Measurements from ENCODE around the gene CCDC9.
A peak's percentile ranks its signal among the peaks of the same experiment; 100 is the strongest.

CCDC9 gene

DNA sequence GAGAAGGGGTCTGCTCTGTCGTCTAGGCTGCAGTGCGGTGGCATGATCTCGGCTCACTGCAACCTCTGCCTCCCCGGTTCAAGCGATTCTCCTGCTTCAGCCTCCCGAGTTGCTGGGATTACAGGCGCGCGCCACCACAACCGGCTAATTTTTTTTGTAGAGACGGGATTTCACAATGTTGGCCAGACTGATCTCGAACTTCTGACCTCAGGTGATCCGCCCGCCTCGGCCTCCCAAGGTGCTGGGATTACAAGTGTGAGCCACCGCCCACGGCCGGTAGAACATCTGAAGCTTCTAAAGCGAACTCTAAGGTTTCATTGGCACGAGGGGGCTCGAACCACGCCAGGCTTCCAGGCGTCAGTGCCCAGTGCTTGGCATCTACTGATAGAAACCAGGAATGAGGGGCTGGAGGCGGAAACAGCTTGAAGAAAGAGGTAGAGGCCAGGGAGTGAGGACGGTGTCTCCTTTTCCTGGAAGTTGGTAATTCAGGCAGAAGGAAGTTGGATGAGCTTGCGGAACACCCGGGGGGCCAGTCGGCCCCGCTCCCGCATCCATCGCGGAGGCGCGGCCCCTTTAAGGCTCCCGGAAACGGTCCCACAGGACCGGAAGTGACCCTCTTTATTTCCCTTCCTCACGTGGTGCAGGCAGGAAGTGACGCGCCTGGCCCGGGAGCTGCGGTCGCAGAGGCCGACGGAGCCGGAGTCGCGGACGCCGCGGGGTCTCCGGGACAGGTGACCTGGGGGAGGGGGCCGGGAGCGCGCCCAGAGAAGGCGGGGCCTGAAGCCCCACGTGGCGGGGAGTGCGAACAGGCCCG, at the start of gene CCDC9:
Gene CCDC9, plus strand, starts transcription at position 647 of the 814 bp plus-strand sequence. CDS start 1,876 bp downstream, outside the sequence.
- DNase-seq (ENCODE audit: low spot score) = peak; percentile 96

DNA sequence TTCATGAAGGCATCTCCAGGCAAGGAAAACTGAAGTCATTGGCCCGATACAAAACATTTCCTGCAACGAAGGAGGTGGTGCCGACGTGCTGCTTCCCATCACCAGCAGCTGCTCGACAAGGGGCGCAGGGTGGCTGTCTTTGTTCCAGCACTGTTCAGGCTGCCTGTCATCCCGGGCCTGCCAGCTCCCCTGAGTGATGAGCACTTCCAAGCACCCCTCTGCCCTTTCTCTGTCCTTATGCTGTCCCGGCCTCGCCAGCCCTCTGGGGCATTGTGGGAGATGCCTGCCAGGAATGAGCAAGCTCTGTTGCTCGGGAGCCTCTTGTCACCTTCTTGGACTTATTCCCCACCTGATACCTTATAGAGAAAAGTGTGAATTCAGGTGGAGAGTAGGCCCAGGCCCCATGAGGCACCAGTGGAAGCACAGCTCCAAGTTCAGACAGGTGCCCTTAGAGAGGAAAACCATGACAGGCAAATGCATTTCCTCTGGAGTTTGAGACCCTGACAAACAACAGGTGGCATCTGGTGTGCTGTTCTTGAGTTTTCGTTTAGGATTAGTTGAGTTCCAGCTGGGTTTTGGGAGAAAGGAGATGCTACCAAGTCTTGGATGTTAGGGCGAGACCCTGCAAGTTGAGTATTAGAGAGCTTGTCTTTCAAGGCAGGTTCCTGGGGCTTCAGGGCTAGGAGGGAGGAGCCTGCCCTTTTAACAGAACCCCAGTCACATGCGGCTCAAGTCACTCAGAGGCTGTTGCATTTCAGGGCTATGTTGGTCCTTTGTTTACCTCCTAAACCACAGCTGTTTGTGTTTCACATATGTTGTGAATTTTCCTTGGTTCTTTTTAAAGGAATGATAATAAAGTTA, 46.8 kb upstream of the CCDC9 start:
- DNase-seq (ENCODE audit: low spot score) = peak; percentile 51

DNA sequence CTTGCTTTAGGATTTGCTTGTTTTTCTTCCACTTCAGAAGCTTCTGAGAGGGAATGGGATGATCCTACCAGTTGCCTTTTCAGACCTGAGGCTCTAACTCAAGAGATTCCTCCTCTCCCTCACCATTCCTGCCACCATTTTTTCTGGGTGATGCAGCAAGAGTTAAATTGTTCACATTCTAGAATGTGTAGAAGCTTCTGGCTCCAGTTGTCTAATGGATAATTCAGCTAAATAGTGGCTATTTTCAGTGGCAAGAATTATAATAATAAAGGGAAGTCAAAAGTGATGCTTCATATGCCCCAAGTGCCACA, 46.2 kb upstream of the CCDC9 start:
- no peak for DNase-seq (ENCODE audit: low spot score)

DNA sequence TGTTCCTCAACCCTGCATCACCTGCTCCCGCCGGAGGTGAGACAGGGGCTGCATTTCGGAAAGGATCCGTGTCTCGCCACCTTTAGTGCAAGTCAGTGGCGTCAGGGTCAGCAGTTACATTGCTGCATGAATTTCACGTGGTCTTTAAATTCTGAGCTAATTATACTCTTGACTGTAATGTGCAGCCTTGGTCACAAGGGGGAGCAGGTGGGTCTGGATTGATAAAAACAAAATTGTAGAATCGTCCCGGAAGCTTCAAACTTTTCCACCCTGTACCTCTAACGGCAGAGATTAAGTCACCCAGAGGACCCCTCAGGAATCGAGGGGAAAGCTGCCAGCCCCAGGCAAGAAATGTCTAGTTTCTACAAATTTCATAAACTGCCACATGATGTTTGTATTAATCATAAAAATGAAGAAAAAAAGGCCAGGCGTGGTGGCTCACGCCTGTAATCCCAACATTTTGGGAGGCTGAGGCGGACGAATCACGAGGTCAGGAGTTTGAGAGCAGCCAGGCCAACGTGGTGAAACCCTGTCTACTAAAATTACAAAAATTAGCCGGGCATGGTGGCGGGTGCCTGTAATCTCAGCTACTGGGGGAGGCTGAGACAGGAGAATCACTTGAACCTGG, 45.5 kb upstream of the CCDC9 start:
- peak; percentile 95 for DNase-seq (ENCODE audit: low spot score)

DNA sequence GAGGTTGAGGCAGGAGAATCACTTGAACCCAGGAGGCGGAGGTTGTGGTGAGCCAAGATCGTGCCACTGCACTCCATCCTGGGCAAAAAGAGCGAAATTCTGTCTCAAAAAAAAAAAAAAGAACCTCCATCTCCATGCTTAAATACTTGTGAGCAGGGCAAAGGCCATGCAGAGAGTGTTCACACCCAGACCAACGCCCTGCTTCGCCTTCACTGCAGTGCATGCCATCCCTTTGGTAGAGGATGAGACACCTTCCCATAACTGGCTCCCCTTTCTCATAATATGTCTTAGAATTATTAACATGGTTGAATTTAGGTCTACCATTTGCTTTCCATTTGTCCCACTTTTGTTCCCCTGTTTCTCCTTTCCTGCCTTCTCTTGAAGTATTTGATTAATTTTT, 40.7 kb upstream of the CCDC9 start:
- no peak for DNase-seq (ENCODE audit: low spot score)

DNA sequence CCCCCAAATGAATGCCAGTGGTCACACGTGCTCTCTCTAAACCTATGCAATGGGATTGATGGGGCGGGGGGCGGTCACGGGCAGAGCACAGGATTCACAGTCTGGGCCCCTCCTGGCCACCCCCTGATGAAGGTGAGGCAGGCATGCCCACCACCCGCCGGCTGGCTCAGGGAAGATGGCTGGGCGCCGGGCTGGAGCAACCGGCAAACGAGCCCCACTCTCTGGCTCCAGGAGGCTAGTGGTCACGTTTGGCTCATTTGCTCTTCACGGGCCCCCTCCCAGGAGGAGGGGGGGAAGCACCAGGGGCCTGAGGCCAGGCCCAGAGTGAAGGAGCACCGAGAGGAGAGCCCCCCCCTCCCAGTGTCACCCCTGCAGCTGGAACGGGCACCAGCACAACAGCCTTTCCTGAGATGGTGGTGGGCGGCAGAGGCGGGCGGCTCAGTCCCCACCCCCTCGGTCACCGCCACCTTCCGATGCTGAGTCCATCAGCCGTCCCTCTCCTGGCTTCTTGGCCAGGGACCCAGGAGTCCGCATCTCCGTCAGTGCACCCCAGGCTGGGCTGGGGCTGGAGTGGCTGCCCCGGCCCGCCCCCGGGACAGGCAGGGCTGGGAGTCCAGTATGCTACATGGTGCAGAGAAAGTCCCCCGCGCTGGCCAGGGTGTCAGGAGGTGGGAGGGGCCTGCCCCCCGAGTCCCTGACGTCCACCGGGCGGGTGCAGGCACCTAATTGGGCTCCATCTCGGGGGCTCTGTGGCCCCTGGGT, 35.1 kb upstream of the CCDC9 start:
- DNase-seq (ENCODE audit: low spot score) = no peak

DNA sequence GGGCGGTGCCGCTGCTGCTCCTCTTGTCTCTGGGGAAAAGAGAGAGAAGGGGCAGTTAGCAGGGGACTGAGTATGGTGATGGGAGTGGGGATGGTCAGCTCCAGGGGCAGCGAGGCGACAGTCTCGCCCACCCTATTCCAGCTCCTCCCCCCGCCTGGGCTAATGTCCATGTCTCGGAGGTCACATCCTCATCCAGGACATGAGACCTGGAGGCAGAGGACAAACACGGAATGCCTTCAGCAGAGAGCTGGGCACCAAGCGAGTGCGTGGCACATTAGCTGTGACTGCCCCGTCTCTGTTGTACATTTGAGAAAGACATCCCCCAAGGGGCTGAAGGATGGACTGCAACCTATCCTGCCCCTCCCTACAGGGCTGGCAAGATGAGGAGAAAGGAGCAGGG, 34.4 kb upstream of the CCDC9 start:
- DNase-seq (ENCODE audit: low spot score) = no peak

DNA sequence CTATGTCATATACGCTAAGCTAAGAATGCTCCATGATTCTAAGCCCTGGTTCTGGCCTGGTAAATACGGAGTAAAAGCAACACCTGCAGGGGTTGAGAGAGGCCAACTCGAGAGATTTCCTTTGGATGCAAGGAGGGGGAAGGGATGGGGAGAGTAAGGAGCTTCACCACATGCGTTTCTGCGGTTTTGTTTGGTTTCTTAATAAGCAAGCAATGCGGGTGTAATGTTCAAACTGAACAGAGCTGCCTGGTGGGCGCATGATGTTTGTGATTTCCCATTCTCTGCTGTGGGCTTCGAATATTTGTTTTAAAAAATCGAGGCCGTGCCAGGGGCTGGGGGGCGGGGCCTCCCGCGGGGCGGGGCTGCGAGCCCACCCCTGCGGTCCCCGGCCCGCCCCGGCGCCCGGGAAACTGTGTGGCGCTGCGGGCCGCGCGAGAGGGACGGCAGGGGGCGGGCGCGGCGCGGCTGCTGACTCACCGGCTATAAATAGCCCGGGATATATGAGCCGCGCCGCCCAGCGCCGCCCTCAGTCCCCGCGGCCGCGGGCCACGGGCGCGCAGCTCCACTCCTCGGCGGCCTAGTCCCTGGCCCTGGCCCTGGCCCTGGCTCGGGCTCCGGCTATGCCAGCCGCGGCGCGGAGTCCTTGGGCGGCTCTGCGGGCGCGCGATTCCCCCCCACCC, 30.4 kb upstream of the CCDC9 start:
- no peak for DNase-seq (ENCODE audit: low spot score)

DNA sequence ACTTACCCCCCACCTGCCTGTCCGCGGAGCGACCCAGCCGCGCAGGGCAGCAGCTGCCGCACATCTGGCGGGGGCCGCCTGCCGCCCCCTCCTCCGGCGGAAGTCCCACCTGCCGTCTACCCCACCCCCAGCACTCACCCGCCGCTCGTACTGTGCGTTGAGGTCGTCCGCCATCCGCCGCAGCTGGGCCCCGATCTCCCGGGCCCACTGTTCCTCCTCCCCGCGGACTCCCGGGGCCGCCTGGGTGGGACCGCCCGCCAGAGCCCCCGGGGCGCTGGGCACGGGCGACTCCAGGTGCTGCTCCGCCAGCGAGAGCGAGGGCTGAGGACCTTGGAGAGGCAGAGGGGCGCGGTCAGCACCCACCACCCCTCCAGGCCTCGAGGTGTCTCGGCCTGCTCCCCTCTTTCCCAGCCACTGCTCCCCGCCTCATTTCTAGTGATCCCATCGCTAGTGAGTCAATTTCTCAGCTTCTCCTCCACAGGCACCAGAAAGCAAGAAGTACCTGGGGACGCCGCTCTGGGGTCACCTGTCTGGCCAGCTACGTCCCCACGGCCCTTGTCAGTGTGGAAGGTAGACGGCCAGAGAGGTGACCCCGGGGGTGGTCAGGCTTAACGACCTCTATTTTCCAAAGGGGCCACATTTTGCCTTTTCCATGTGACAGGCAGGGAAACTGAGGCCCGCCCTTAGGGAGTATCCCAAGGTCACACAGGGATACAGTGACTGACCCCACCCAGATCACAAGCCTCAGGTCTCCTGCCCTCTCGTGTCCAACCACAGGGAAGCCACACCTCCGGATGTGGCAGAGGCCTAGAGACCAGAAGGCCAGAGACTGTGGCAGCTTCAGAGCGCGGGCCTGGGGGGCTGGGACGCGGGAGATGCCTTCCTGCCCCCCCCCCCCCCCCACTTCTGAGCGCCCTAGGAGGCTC, 29.6 kb upstream of the CCDC9 start:
- peak; percentile 90 for DNase-seq (ENCODE audit: low spot score)

DNA sequence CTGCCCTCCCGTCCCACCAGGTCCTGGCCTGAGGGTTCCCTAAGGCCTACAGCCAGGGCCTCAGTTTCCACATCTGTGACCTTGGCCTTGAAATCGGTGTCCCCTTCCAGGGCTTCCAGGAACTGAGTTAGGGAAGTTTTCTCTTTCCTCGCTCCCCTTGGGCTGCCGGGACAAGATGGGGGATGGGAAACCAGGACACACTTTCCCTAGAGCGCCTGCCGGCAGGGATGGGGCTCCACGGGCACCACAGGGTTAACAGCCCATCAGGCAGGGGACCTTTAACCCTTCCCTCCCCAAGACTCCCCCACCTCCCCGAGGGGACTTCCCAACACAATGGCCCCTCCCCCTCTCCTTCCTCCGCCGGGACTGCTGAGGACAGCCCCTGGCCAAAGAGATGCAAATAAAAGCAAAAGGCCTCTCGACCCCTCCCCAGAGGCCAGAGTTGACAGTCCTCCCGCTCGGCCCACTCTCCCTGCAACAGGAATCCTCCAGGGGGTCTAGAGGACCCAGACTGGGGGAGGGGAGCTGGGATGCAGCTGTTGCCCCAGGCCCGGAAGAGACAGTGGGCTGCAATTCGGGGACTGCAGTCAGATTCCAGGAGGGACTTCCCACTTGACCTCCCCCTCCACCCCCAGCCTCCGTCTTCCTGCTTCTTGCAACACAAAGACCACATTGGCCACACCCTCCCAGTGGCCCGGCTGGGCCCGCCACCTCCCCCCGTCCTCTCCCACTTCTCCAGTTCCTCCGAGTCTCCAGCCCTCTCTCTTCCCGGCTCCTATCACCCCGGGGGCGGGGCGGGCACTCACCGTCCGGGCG, 28.8 kb upstream of the CCDC9 start:
- DNase-seq (ENCODE audit: low spot score) = peak; percentile 69

DNA sequence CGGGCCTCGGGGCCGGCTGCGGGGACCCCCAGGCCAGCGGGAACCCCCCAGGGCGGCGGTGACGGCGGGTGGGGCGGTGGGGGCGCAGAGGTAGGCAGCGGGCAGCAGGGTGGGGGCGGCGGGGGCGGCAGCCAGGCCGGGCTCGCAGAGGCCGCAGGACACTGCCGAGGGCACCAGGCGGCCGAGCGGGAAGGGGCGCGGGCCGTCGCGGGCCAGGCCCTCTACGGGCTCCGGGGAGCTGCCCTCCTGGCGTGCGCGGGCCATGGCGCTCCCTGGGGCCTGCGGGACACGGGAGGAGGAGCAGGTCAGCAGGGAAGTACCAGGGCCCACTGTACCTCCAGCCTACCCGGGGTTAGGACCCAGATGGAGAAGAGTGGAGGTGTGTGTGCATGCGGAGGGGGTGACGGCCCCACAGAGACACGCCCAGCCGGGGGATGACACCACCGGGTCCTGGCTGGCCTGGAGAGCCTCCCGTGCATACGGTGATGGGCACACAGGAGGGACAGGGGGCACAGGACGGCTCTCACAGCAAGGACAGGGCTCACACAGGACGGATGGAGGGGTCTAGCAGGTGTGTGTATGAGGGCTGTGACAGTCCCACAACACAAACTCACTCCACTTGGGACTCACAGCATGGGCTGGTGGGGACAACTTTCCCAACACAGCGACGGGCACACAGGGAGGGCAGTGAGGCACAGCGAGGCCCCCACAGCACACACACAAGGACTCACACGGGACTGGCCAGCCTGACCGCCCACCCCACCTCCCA, 28.0 kb upstream of the CCDC9 start:
- DNase-seq (ENCODE audit: low spot score) = peak; percentile 73

DNA sequence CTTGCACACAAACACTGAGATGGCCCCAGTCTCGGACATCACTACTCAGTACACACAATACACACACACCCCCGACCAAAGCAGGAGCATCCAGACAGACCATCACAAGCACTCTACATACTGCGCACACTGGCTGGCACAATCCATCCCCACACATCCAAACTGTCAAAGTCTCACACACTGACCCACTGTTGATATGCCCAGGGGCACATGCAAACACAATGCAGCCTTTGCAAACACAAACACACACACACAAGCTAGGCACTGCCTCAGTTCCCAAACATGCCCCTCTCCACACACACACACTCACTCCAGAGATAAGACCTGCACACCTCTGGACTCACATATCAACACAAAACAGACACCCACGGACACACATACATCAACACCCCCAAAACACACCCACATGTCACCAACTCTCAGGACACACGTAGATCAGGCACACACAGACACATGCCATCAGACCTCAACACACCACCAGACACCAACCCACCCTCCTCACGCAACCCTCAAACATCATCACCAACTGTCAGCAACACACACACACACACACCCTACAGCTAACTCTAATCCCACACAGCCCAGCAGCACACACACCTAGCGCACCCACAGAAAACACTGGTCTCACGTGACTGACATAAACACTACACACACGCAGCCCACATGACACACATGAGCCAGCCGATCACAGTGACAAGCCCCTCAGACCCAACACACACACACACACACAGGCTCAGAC, 27.2 kb upstream of the CCDC9 start:
- DNase-seq (ENCODE audit: low spot score) = peak; percentile 74

DNA sequence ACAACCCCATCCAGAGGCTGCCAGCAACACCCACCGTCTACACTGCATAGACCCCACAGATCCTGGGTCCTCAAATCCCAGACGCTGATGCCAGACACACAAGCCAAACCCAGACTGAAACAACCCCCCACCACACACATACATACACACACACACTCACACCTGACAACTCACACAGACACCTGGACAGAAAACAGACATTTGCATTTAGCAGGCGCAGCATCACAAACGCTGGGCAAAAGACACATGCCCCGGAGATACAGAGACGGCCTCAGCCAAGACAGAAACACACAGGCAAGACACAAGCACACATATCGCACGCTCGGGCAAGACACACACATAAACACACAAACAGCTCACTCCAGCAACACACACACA, 26.7 kb upstream of the CCDC9 start:
- DNase-seq (ENCODE audit: low spot score) = peak; percentile 80

DNA sequence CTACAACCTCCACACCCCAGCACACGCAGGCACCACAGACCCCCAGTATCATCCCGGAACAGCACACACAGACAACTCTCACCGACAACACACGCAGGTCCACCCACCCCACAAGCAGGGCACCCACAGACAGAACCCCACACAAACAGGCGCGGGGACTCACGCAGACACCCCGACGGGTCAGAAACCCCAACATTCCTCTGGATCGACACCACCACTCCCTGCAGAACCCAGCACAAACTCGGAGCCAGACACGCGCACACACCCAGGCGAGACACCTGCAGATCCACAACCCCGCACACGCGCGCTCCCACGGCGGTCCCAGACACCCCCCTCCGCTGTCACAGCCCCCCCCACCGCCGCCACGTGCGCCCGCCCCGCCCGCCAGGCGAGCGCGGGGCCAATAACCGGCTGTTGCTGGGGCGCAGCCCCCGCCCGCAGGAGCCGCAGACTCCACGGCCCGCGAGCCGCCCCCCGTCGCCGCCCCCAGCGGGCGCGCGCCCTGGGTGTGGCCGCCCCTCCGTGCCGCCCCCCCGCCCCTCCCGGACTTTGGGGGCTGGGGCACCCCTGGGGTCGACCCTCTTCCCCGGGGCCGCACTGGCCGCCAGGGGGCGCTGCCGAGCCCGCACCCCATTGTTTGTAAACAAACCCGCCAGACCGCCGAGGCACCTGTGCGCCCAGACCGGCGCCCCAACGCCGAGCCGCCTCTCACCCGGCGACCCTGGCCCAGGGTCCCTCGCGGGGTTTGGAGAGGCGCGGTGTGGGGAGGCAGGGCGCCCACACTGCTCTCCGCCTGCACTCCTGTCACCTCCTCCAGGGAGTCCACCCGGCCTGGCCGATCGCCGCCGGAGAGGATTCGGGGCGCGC, 26.0 kb upstream of the CCDC9 start:
- DNase-seq (ENCODE audit: low spot score) = peak; percentile 82

DNA sequence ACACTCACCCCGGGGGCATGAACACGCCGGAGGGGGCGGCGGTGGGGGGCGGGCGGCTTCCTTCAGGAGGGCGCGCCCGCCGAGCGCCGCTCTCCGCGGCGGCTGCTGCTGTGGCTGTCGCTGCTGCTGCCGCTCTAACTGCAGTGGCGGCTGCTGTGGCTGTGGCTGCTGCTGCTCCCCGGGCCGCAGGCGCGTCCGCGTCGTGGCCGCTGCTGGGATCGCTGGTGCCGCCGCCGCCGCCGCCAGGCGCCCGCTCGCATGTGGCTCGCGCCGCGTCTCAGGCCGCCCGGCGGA, 25.5 kb upstream of the CCDC9 start, which contains the start of gene BBC3:
Gene BBC3, minus strand, starts transcription at position 279 of the 294 bp plus-strand sequence. CDS start 2,768 bp downstream, outside the sequence.
- no peak for DNase-seq (ENCODE audit: low spot score)

DNA sequence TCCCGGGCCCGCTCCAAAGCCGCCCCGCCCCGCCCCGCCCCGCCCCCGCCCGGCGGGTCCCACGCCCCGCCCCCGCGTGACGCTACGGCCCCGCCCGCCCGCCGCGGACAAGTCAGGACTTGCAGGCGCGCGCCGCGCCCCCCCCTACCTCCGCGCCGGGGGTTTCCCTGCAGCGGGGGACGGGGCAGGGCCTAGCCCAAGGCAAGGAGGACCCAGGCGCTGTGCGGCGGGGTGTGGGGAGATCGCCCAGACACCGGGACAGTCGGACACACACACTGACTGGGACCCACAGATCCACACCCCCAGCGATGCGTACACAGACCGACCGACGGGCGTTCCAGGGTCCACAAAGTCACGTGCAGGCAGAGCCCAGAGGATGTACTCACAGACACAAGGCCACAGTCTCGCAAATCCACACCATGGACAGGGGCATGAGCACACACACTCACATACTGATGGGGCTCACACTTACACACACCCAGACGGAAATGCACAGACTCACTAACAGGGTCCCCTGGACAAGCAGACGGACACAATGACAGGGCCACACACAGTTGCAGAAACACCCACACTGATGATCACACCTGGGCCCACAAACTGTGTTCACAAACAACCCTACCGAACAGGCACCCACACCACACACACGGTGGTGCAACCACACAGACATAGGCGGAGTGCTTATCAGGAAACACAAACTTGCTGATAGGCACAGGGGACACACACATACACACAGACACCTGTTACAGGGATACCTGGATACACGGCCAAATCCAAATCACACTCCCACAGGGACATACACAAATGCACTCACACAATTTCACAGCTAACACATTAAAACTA, 24.9 kb upstream of the CCDC9 start:
- peak; percentile 86 for DNase-seq (ENCODE audit: low spot score)

Measured in NAMALWA (cell line).